HG02642 (cell line): ENCODE data around the gene NEK2.

ENCODE experiments used
- ATAC-seq: cut with Tn5 transposase; IDR thresholded peaks from one replicate; pipeline ENCODE4 v1.9.1; 2021; ENCODE audit warnings: mild to moderate bottlenecking; ENCODE audit not compliant: unreplicated experiment, poor library complexity

NEK2 gene

GRCh38 chr1:211613951-211614350 is 61.5 kb downstream of the NEK2 start:
- no peak for ATAC-seq

DNA sequence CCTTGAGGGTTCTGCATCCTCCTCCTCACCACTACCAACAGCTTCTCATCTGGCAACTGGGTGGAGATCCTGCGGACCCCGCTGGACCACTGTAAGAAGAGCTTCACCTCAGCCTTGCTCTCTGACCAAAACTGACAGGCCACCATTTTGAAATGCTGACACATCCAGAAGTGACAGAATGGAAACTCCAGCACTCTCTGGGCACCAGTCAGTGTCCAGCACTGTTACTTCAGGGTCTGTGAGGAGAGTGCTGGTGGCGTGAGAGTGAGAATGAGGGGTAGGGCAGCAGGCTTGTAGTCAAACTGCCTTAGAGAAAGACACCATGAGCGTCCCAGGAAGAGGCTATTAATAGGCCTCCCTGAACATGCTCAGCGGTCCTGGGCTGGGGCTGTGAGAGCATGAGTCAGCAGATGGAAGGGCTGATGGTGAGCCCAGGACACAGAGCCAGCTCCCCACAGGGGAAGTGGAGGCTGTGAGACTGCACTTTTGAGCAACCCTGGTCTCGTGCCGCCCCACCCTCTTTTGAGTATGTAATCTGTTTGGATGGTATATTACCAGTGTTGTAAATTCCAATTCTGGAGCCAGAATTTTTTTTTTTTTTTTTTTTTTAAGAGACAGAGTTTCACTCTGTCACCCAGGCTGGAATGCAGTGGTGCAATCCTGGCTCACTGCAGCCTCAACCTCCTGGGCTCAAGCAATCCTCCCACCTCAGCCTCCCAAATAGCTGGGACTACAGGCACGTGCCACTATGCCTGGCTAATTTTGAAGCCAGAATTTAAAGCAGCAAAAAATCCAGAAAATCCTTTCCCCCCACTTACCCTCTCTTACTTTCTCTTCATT is 62.1 kb downstream of the NEK2 start:
- no peak for ATAC-seq

GRCh38 chr1:211612786-211613107 is 62.7 kb downstream of the NEK2 start:
- ATAC-seq: no peak
